ENCODE results near the gene FAM169A. TPM values are rescaled to one million over a fixed set of nuclear protein-coding genes. Genes with fewer than 3 reads are reported as not detected.
"Not testable (repeated sequence)": the region's sequence is repeated elsewhere in the genome, so short reads cannot be mapped to it uniquely, and the experiment has no call there.

The FAM169A gene
- total and polyA plus RNA-seq, 2 donors (not counting 1 experiment from before 2014, with no cell fraction given), result 2.1 to 9.4 TPM

DNA sequence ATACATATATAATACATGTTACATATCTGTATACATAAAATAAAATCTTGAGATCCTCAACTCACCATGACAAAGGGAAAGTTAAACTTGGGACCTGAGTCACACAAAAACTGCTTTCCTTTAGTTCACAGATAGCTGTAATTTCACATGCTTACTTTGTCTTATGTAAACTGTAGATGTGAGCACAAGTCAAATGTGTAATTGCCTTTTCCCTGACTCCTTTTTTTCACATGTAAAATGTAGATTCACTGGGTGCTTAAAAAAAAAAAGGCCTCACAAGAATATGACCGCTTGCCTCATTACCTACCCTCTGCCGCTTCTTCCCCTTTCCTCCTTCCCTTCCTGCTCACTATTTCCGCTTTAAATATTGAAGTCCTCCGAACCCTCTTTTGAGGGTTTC is 21.9 kb upstream of the FAM169A start:
- no peaks in the 10 kb centered on the region for H3K27me3 ChIP-seq (replicated peaks in 1 of 4; ENCODE audit: control extremely low read depth in 1 of 4, control insufficient read depth in 3 of 4, insufficient read depth in 4 of 4, low read length in 3 of 4)
- H3K36me3 ChIP-seq (replicated peaks in 1 of 2; ENCODE audit: control extremely low read depth in 1 of 2, control insufficient read depth in 1 of 2, extremely low read depth in 1 of 2, insufficient read depth in 2 of 2, low read length in 1 of 2), result no peaks in the 10 kb centered on the region
- H3K4me1 Mint-ChIP-seq, result no peaks in the 10 kb centered on the region
- ATAC-seq (ENCODE audit: low read depth), result no peak
- H3K79me2 ChIP-seq (ENCODE audit: control insufficient read depth, insufficient read depth, low read length), result no peaks in the 10 kb centered on the region
- peaks cover 13% of the 10 kb centered on the region for H3K27me3 Mint-ChIP-seq
- no peak overlapping the region for H3K4me2 ChIP-seq (replicated peaks; ENCODE audit: low read depth, low read length, poor library complexity, severe bottlenecking)
- intact Hi-C loops (cut with micrococcal nuclease), result no loop called here
- H3K4me1 ChIP-seq (ENCODE audit: control insufficient read depth in 2 of 2, insufficient read depth in 2 of 2, low read length in 2 of 2), result no peaks in the 10 kb centered on the region
- no peaks in the 10 kb centered on the region for H4K20me1 ChIP-seq (ENCODE audit: control insufficient read depth, insufficient read depth, low read length, poor library complexity, severe bottlenecking)
- H3K4me3 ChIP-seq (ENCODE audit: control extremely low read depth in 1 of 5, extremely low read depth in 1 of 5, insufficient read depth in 1 of 5, low read depth in 2 of 5, low read length in 4 of 5), result no peak overlapping the region
- H3K27ac ChIP-seq (ENCODE audit: low read length in 2 of 2), result no peak overlapping the region
- H3K27ac Mint-ChIP-seq, result no peak overlapping the region
- TF ChIP-seq EZH2 (IDR thresholded peaks at IDR 0.05; ENCODE audit: borderline replicate concordance, insufficient read depth, low read depth, low read length, poor library complexity, severe bottlenecking), result no peak
- TF ChIP-seq, protein P1, sequence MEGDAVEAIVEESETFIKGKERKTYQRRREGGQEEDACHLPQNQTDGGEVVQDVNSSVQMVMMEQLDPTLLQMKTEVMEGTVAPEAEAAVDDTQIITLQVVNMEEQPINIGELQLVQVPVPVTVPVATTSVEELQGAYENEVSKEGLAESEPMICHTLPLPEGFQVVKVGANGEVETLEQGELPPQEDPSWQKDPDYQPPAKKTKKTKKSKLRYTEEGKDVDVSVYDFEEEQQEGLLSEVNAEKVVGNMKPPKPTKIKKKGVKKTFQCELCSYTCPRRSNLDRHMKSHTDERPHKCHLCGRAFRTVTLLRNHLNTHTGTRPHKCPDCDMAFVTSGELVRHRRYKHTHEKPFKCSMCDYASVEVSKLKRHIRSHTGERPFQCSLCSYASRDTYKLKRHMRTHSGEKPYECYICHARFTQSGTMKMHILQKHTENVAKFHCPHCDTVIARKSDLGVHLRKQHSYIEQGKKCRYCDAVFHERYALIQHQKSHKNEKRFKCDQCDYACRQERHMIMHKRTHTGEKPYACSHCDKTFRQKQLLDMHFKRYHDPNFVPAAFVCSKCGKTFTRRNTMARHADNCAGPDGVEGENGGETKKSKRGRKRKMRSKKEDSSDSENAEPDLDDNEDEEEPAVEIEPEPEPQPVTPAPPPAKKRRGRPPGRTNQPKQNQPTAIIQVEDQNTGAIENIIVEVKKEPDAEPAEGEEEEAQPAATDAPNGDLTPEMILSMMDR (IDR thresholded peaks at IDR 0.05), result no peak
- ChIA-PET CTCF (no interaction called here), POLR2A (no interaction called here)
- no peak overlapping the region for H3K4me3 Mint-ChIP-seq
- H3K9me3 ChIP-seq (ENCODE audit: control extremely low read depth in 1 of 3, control insufficient read depth in 2 of 3, insufficient read depth in 1 of 3, low read length in 2 of 3), result no peaks in the 10 kb centered on the region
- no peaks in the 10 kb centered on the region for H3K9me3 Mint-ChIP-seq (ENCODE audit: insufficient read depth)
- no peak for DNase-seq
- WGBS (ENCODE audit: insufficient coverage), result no CpG with 5 or more reads among the region's 4 CpGs
- H3K9ac ChIP-seq (ENCODE audit: low read length), result no peak overlapping the region
- no peak overlapping the region for H2AFZ ChIP-seq (ENCODE audit: insufficient read depth, low read depth, low read length, poor library complexity, severe bottlenecking)

DNA sequence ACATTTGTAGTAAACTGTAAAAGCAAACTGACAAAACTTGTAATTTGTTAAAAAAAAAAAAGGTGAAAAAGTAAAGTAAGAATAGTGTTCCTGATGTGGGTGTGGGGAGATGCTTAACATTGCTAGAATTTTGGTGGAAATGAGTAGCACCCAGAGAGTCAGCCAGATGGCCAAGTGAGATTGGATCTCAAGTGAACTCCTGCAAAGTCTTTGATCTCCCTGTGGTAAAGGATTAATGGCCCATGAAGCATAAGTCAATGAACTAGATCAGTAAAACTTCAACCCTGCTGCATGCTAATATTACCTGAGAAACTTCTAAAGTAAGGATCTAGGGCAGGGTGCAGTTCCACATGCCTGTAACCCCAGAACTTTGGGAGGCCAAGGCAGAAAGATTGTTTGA is 19.0 kb upstream of the FAM169A start:
- Mint-ChIP-seq H3K4me3 (no peak overlapping the region), H3K9me3 (ENCODE audit: insufficient read depth) (no peaks in the 10 kb centered on the region), H3K27ac (no peak overlapping the region), H3K4me1 (no peaks in the 10 kb centered on the region), H3K27me3 (peaks cover 19% of the 10 kb centered on the region)
- Histone ChIP-seq H3K4me2 (replicated peaks; ENCODE audit: low read depth, low read length, poor library complexity, severe bottlenecking) (no peak overlapping the region), H3K27me3 (replicated peaks in 1 of 4; ENCODE audit: control extremely low read depth in 1 of 4, control insufficient read depth in 3 of 4, insufficient read depth in 4 of 4, low read length in 3 of 4) (no peaks in the 10 kb centered on the region), H3K27ac (ENCODE audit: low read length in 2 of 2) (no peak overlapping the region), H3K4me1 (ENCODE audit: control insufficient read depth in 2 of 2, insufficient read depth in 2 of 2, low read length in 2 of 2) (no peaks in the 10 kb centered on the region), H3K9me3 (ENCODE audit: control extremely low read depth in 1 of 3, control insufficient read depth in 2 of 3, insufficient read depth in 1 of 3, low read length in 2 of 3) (no peaks in the 10 kb centered on the region), H3K79me2 (ENCODE audit: control insufficient read depth, insufficient read depth, low read length) (no peaks in the 10 kb centered on the region), H3K36me3 (replicated peaks in 1 of 2; ENCODE audit: control extremely low read depth in 1 of 2, control insufficient read depth in 1 of 2, extremely low read depth in 1 of 2, insufficient read depth in 2 of 2, low read length in 1 of 2) (no peaks in the 10 kb centered on the region), H3K4me3 (ENCODE audit: control extremely low read depth in 1 of 5, extremely low read depth in 1 of 5, insufficient read depth in 1 of 5, low read depth in 2 of 5, low read length in 4 of 5) (no peak overlapping the region), H2AFZ (ENCODE audit: insufficient read depth, low read depth, low read length, poor library complexity, severe bottlenecking) (no peak overlapping the region), H3K9ac (ENCODE audit: low read length) (no peak overlapping the region), H4K20me1 (ENCODE audit: control insufficient read depth, insufficient read depth, low read length, poor library complexity, severe bottlenecking) (no peaks in the 10 kb centered on the region)
- DNase-seq (no peak), ATAC-seq (ENCODE audit: low read depth) (no peak)
- CTCF ChIA-PET, result no interaction called here
- POLR2A ChIA-PET, result no interaction called here
- no peak for TF ChIP-seq EZH2 (IDR thresholded peaks at IDR 0.05; ENCODE audit: borderline replicate concordance, insufficient read depth, low read depth, low read length, poor library complexity, severe bottlenecking)
- TF ChIP-seq, protein P1 (IDR thresholded peaks at IDR 0.05), result no peak
- intact Hi-C loops (cut with micrococcal nuclease), result no loop called here

DNA sequence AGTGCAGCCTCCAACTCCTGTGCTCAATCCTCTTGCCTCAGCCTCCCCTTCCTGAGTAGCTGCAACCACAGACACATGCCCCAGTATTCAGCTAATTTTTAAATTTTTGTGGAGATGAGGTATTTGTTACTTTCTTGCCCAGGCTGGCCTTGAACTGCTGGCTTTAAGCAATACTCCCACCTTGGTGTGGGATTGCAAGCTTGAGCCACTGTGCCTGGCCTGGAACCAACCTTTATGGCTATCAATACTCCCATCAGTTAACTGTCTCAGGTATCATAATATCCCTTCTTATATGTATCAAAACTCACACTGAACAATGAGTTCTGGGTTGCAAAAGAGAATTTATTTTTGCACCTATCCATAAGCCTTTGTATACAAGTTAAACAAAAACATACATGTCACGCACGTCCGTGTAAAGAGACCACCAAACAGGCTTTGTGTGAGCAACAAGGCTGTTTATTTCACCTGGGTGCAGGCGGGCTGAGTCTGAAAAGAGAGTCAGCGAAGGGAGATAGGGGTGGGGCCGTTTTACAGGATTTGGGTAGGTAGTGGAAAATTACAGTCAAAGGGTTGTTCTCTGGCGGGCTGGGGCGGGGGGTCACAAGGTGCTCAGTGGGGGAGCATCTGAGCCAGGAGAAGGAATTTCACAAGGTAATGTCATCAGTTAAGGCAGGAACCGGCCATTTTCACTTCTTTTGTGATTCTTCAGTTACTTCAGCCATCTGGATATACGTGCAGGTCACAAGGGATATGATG is 16.4 kb upstream of the FAM169A start:
- H3K9me3 ChIP-seq (ENCODE audit: control extremely low read depth in 1 of 3, control insufficient read depth in 2 of 3, insufficient read depth in 1 of 3, low read length in 2 of 3); H3K9ac ChIP-seq (ENCODE audit: low read length); H3K4me3 ChIP-seq (ENCODE audit: control extremely low read depth in 1 of 5, extremely low read depth in 1 of 5, insufficient read depth in 1 of 5, low read depth in 2 of 5, low read length in 4 of 5); H3K4me3 Mint-ChIP-seq; DNase-seq; POLR2A ChIA-PET; H3K9me3 Mint-ChIP-seq (ENCODE audit: insufficient read depth); H3K27me3 ChIP-seq (replicated peaks in 1 of 4; ENCODE audit: control extremely low read depth in 1 of 4, control insufficient read depth in 3 of 4, insufficient read depth in 4 of 4, low read length in 3 of 4); H3K79me2 ChIP-seq (ENCODE audit: control insufficient read depth, insufficient read depth, low read length); CTCF ChIA-PET; intact Hi-C loops (cut with micrococcal nuclease); ATAC-seq (ENCODE audit: low read depth); H4K20me1 ChIP-seq (ENCODE audit: control insufficient read depth, insufficient read depth, low read length, poor library complexity, severe bottlenecking); H3K4me2 ChIP-seq (replicated peaks; ENCODE audit: low read depth, low read length, poor library complexity, severe bottlenecking); H2AFZ ChIP-seq (ENCODE audit: insufficient read depth, low read depth, low read length, poor library complexity, severe bottlenecking); H3K27me3 Mint-ChIP-seq; H3K27ac Mint-ChIP-seq; H3K4me1 ChIP-seq (ENCODE audit: control insufficient read depth in 2 of 2, insufficient read depth in 2 of 2, low read length in 2 of 2); H3K4me1 Mint-ChIP-seq; H3K27ac ChIP-seq (ENCODE audit: low read length in 2 of 2); H3K36me3 ChIP-seq (replicated peaks in 1 of 2; ENCODE audit: control extremely low read depth in 1 of 2, control insufficient read depth in 1 of 2, extremely low read depth in 1 of 2, insufficient read depth in 2 of 2, low read length in 1 of 2): not testable (repeated sequence)
- 80% methylated on average over 9 of the region's 10 CpGs for WGBS (ENCODE audit: insufficient coverage)
